NCI-H82 treated with DMSO at 0.1 percent for 48 hours (cell line): ENCODE results near the gene ODAM.
"Not testable (repeated sequence)": the region's sequence is repeated elsewhere in the genome, so short reads cannot be mapped to it uniquely, and the experiment has no call there.

Experiments used
- DNase-seq: peaks from one replicate; lab custom pipeline; 2025; ENCODE audit not compliant: unreplicated experiment; lab: John Stamatoyannopoulos, UW

Gene ODAM

GRCh38 chr4:70221389-70221788 lies 25.9 kb downstream of the ODAM start:
- peak; percentile 24 for DNase-seq

- DNase-seq = peak; percentile 76
Measured at GRCh38 chr4:70221818-70222217, 26.3 kb downstream of the ODAM start.

GRCh38 chr4:70225824-70226223 lies 30.3 kb downstream of the ODAM start, which contains the start of gene FDCSP:
Gene FDCSP (plus strand): TSS chr4:70226124. CDS start chr4:70231195, 5,071 bp downstream.
- DNase-seq = no peak

- DNase-seq = no peak
Measured at GRCh38 chr4:70236125-70236524, 40.6 kb downstream of the ODAM start.

- no peak for DNase-seq
Measured at GRCh38 chr4:70239131-70239883, 43.8 kb downstream of the ODAM start.

GRCh38 chr4:70239884-70240591 lies 44.5 kb downstream of the ODAM start:
- no peak for DNase-seq

- DNase-seq = not testable (repeated sequence)
Measured at GRCh38 chr4:70242297-70242696, 46.8 kb downstream of the ODAM start, which contains the start of gene CSN3. Gene CSN3 (plus strand): TSS chr4:70242597. CDS start chr4:70244820, 2,223 bp downstream.

- DNase-seq = no peak
Measured at GRCh38 chr4:70243091-70243490, 47.6 kb downstream of the ODAM start.

- DNase-seq = no peak
Measured at GRCh38 chr4:70251250-70251944, 55.9 kb downstream of the ODAM start.

- DNase-seq = no peak
Measured at GRCh38 chr4:70251945-70252277, 56.4 kb downstream of the ODAM start.
